HG03103 (cell line): ENCODE results near the gene CENPO.

ENCODE experiments used
- ATAC-seq: cut with Tn5 transposase; IDR thresholded peaks from one replicate; pipeline ENCODE4 v1.9.1; 2021; ENCODE audit warnings: low read depth; ENCODE audit not compliant: unreplicated experiment

Gene CENPO, protein sequence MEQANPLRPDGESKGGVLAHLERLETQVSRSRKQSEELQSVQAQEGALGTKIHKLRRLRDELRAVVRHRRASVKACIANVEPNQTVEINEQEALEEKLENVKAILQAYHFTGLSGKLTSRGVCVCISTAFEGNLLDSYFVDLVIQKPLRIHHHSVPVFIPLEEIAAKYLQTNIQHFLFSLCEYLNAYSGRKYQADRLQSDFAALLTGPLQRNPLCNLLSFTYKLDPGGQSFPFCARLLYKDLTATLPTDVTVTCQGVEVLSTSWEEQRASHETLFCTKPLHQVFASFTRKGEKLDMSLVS

GRCh38 chr2:24792874-24793760 lies at the start of gene CENPO, which contains the start of gene PTRHD1:
Gene CENPO, plus strand, starts transcription at chr2:24793425. Its CDS starts 495 bp downstream, at chr2:24793920.
Gene PTRHD1, minus strand, starts transcription at chr2:24793391. Its CDS starts 14 bp downstream, at chr2:24793377.
- ATAC-seq, result peak; percentile 87

- ATAC-seq, result no peak
Measured at GRCh38 chr2:24743924-24744323, 49.3 kb upstream of the CENPO start.

- no peak for ATAC-seq
Measured at GRCh38 chr2:24744356-24744755, 48.9 kb upstream of the CENPO start.

DNA sequence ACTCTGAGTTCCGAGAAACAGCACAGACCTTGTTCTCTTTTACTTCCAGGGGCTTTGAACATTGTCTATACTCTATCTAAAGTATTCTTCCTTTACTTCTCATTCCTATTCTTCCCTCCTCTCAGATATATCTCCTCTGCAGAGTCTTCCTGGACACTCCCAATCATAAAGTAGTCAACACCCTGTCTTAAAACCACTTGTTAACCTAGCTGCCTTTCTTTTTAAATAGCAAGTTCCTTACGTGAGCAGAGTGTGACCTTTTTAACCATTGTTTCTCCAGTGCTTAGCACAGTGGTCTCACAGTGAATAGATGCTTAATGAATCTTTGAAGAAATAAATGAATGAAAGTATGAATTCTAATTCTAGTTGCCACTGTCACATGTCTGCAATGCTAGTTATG lies 47.4 kb upstream of the CENPO start:
- ATAC-seq, result no peak

- no peak for ATAC-seq
Measured at GRCh38 chr2:24747299-24747698, 45.9 kb upstream of the CENPO start.

DNA sequence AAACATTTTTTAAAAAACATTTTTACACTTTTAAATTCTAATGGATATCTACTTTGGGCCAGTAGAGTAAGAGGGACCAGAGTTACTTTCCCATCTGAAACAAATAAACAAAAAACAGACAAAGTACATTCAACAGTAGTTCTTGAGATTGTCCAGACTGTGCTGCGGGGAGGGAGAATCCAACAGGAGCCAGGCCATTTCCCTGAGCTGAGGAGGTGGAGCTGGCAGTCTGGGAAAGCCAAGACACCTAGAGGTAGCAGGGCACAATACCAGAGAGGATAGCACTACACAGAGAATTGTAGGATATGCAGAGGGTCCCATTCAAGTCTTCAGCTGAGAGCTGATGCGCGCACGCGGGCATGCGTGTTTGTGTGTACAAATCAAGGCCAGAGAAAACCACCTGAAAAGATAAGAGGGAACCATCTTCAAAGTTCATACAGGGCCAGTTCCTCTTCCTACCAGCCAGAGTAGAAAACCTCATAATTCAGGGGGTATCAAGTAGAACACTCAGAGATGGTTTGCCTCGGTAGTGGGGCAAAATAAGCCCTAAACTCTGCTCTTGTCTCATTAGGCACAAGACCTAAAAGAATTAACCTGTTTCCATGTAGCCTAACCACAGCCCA lies 44.0 kb upstream of the CENPO start:
- ATAC-seq, result no peak

DNA sequence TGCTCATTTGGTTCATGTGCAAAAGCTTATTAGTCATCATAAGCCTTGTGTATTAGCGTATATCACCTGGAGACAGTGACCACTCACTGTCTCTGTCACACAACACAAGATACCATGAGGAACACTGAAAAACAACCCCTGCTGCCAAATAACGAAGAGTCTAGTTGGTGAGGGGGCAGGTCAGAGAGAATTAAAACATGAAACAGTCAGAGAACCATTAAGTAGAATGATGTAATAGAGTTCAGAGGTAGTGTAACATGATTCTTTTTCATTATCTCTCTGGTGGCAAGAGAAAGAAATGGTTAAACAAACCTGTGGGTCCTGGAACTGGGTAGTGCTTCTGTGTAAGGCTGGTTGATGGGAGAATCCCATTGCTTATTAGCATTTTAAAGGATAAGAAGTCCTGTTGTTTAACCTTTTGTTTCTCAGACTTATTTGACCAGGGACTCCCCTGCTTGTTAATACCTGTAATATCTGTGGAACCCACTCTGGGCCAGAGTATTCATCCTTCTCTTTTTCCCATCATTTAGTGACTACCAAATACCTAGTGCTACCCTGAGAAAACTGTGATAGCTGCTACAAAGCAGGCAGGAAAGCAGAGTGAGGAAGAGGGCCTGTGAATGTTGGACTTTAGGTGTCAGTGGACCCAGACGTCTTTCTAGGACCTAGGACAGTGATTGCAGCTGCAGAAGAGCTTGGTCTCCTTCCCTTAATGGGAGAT lies 38.1 kb upstream of the CENPO start:
- ATAC-seq, result no peak

GRCh38 chr2:24756789-24757188 lies 36.4 kb upstream of the CENPO start:
- ATAC-seq, result no peak

DNA sequence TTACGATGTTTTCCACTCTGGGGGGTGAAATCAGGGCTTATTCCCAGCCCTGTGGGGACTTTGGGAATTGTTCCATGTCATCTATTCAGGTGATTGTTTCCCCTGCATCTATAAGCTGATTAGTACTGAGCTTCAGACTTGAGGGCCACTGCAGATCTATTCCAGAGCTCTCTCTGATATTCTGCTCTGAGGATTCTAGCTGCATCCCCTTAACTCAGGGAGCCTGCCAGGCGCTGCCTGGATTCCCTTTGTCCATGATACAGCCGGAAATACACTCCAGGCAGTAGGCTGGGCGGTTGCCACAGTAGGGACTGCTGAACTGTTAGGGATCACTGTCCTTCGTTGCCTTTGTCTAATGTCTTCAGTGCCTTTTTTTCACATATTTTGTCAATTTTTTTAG lies 31.4 kb upstream of the CENPO start:
- no peak for ATAC-seq

- no peak for ATAC-seq
Measured at GRCh38 chr2:24762518-24762917, 30.7 kb upstream of the CENPO start.

- ATAC-seq, result no peak
Measured at GRCh38 chr2:24763843-24764242, 29.4 kb upstream of the CENPO start.

- ATAC-seq, result no peak
Measured at GRCh38 chr2:24766609-24767008, 26.6 kb upstream of the CENPO start.

DNA sequence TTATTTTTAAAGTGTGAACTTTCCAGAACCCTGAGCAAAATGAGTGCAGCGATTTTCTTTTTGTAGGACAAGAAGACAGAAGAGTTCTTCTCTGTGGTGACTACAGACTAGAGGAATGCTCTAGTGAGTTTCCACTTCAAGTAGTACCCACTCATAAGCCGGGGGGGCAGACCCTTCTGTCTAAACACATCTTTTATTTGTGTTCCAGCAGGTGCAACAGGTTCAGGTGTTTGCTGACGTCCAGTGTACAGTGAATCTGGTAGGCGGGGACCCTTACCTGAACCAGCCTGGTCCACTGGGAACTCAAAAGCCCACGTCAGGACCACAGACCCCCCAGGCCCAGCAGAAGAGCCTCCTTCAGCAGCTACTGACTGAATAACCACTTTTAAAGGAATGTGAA lies 25.2 kb upstream of the CENPO start:
- no peak for ATAC-seq

DNA sequence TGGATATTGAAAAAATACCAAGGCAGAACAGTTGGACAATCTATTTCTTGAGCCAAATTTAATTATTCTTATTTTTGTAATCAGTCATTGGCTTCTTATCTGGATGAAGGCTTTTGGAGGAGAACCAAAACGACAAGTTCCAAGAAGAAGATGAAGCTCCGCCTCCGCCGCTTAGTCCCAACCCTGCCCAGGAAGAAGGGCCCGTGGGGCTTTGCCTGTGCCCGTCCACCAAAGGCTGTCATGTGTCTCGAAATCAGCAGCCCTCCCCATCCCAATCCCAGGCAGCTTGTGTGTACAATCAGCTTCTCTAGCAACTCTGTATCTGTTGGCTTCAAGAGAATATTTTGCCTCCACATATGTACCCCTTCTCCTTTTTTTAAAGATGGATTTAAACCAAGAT lies 24.6 kb upstream of the CENPO start:
- no peak for ATAC-seq

DNA sequence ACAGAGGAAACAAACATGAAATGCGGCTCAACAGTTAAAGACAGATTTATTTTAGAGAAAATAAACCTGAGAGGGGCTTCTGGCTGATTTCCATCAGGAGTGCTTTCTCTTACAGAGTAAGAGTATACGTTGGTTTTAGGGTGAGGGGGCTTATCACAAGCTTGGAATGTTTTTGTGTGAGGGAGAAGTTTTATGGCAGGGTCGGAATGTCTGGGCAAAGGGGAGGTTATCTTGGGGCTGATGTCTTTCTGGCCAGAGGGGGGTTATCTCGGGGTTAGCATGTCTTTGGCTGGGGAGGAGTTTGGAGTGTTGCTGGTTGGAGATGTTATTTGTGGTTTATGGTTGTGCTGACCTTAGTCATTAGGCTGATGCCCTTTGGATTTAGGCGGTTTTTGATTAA lies 22.2 kb upstream of the CENPO start:
- no peak for ATAC-seq

GRCh38 chr2:24771764-24772586 lies 21.2 kb upstream of the CENPO start:
- ATAC-seq, result no peak

GRCh38 chr2:24774373-24774772 lies 18.9 kb upstream of the CENPO start:
- ATAC-seq, result no peak

- no peak for ATAC-seq
Measured at GRCh38 chr2:24779116-24779515, 14.1 kb upstream of the CENPO start.

GRCh38 chr2:24783641-24784040 lies 9.6 kb upstream of the CENPO start:
- no peak for ATAC-seq
